ENCODE results near the gene LPCAT1. TPM values are rescaled to one million over a fixed set of nuclear protein-coding genes. Genes with fewer than 3 reads are reported as not detected.

LPCAT1 gene
- total and polyA plus RNA-seq, 2 of the 13 experiments (the other 11 are each of a cell fraction or from before 2014, with no cell fraction given) = 29.8 to 90.6 TPM

DNA sequence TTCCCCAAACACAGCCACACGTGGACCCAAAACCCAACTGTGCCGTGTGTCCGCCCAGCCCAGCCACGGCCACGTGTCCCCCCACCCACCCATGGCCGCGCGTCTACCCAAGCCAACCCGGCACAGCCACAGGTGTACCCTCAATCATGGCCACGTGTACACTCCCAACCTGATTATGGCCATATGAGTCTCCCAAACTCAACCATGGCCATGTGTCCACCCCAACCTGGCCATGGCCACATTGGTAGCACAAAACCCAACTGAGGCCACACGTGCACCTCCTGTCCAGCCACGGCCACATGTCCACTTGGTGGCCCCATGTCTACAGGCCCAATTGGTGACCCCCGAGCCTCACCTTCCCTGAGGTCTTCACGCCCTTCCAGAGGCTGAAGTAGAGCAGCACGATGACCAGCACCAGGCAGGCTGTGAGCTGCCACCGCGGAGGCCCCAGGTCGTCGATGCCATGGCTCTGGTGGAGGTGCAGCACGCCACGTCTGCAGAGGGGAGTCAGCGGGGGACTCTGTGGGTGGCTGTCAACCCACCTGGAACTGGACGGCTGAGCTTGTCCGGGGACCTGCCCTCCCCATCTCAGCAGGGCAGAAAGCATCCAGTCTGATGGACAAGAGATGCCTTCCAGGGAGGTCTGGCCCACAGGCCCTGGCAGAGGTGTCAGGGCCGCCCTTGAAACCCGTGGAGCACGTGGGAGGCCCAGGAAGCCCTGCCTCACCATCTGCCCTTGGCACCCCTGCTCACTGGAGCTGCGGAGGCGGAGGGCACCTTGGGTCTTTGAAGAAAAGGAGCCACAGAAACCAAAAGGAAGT lies 102.0 kb downstream of the LPCAT1 start:
- POLR2A ChIA-PET = no interaction called here
- whole genome bisulfite sequencing (ENCODE audit: low lambda C conversion rate) = 53% methylated on average over 22 of the region's 29 CpGs

More for the DNA sequence above, 102.0 kb downstream of the LPCAT1 start:
- no peak overlapping the region for H3K9ac ChIP-seq (ENCODE audit: insufficient read depth, low read depth, low read length)
- intact Hi-C loops (cut with micrococcal nuclease; ENCODE audit: unreplicated experiment) = no loop called here
- no peaks in the 10 kb centered on the region for H3K36me3 ChIP-seq (replicated peaks in 1 of 2; ENCODE audit: control insufficient read depth in 1 of 2, insufficient read depth in 2 of 2, low read length in 2 of 2)
- peaks cover 0 to 5% of the 10 kb centered on the region in 2 experiments; a peak in 1 of 5 replicates for H3K27me3 ChIP-seq (ENCODE audit: control insufficient read depth in 1 of 2, insufficient read depth in 2 of 2, low read length in 2 of 2)
- no TSS peak for BruUV-seq (replicated peaks)
- in situ Hi-C loops (cut with HindIII; ENCODE audit: extremely low pct_ligation_motif_present, low pct_unique_long_range_greater_than_20kb) = no loop called here
- DNase-seq (ENCODE audit: low spot score) (no peak), ATAC-seq (no peak), FAIRE-seq (no peak)
- H2AFZ ChIP-seq (ENCODE audit: low read length) = no peak overlapping the region
- H3K9me3 ChIP-seq (ENCODE audit: low read length) = no peaks in the 10 kb centered on the region
- 0 out of 2 replicates have a peak, but pooled peaks cover 2% of the 10 kb centered on the region for H4K20me1 ChIP-seq (ENCODE audit: insufficient read depth, low read length)
- no peak overlapping the region for H3K4me2 ChIP-seq (ENCODE audit: low read depth, low read length)
- H3K27ac ChIP-seq (ENCODE audit: extremely low read length, insufficient read depth, low read length) = no peak overlapping the region
- H3K4me3 ChIP-seq (replicated peaks in 1 of 3; ENCODE audit: insufficient read depth in 1 of 3, low read depth in 2 of 3, low read length in 3 of 3) = no peak overlapping the region
- H3K79me2 ChIP-seq (ENCODE audit: insufficient read depth, low read length) = no peaks in the 10 kb centered on the region
- CTCF ChIA-PET (ENCODE audit: low intra/inter-chr PET ratio, low total read pairs) = no interaction called here
- TF ChIP-seq, protein P1, sequence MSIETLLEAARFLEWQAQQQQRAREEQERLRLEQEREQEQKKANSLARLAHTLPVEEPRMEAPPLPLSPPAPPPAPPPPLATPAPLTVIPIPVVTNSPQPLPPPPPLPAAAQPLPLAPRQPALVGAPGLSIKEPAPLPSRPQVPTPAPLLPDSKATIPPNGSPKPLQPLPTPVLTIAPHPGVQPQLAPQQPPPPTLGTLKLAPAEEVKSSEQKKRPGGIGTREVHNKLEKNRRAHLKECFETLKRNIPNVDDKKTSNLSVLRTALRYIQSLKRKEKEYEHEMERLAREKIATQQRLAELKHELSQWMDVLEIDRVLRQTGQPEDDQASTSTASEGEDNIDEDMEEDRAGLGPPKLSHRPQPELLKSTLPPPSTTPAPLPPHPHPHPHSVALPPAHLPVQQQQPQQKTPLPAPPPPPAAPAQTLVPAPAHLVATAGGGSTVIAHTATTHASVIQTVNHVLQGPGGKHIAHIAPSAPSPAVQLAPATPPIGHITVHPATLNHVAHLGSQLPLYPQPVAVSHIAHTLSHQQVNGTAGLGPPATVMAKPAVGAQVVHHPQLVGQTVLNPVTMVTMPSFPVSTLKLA (IDR thresholded peaks at IDR 0.05) = peak; percentile 84
- no peak for TF ChIP-seq EEA1 (CRISPR knock-in tag; IDR thresholded peaks at IDR 0.05; ENCODE audit: borderline replicate concordance)
- no peaks in the 10 kb centered on the region for H3K4me1 ChIP-seq (ENCODE audit: insufficient read depth, low read length)

Measured in HepG2 (cell line).